LNCaP clone FGC (cell line): ENCODE results near the gene FEN1.
A peak's percentile ranks its signal among the peaks of the same experiment; 100 is the strongest.

ENCODE experiments used
- DNase-seq: peaks from one replicate; pipeline ENCODE4 v3.0.0-alpha.2; 2011; ENCODE audit warnings: low read depth
- H3K4me3 ChIP-seq: 2 replicates; pipeline ENCODE4 v1.5.1; 2011; ENCODE audit warnings: mild to moderate bottlenecking, low read depth, low read length, control low read depth
- CTCF ChIP-seq: IDR thresholded peaks from 2 replicates; pipeline ENCODE4 v1.5.1; 2012; ENCODE audit warnings: mild to moderate bottlenecking; ENCODE audit not compliant: control insufficient read depth, insufficient read depth; ENCODE audit errors: extremely low read depth

FEN1 gene

GRCh38 chr11:61784506-61784805 lies 8.3 kb upstream of the FEN1 start:
- DNase-seq: no peak
- no peak for TF ChIP-seq CTCF
- H3K4me3 ChIP-seq: no peak overlapping the region

- no peak overlapping the region for H3K4me3 ChIP-seq
- no peak for TF ChIP-seq CTCF
Measured at GRCh38 chr11:61785837-61786402, 6.8 kb upstream of the FEN1 start.

DNA sequence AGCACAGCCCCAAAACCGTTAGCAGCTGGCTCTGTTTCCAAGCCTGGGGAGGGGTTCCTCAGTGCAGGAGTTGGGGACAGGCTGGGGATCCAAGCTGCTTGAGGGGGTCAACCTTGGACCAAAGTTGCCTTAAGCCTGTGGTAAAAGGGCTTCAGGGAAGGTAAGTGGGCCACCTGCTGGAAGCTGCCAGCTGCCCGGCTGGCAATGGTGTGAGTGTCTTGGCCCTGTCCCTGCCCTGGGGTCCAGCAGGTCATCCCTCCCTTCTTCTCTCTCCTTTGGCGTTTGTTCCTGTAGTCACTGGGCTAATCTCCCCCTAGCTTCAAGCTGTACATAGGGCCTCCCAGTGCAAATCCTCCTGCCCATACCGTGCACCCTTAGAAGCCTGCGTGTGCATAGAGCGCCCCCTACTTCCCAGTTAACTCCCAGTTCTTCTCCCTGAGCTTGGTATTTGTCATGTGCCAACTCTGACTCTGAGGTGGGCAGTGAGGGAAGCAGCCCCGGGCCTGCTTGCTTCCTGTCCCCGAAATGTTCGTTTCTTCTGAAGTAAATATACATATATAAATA lies 4.7 kb upstream of the FEN1 start:
- no peak for DNase-seq
- peak; percentile 42 for TF ChIP-seq CTCF
- no peak overlapping the region for H3K4me3 ChIP-seq

More at GRCh38 chr11:61785837-61786402, 6.8 kb upstream of the FEN1 start:
- no peak for DNase-seq

DNA sequence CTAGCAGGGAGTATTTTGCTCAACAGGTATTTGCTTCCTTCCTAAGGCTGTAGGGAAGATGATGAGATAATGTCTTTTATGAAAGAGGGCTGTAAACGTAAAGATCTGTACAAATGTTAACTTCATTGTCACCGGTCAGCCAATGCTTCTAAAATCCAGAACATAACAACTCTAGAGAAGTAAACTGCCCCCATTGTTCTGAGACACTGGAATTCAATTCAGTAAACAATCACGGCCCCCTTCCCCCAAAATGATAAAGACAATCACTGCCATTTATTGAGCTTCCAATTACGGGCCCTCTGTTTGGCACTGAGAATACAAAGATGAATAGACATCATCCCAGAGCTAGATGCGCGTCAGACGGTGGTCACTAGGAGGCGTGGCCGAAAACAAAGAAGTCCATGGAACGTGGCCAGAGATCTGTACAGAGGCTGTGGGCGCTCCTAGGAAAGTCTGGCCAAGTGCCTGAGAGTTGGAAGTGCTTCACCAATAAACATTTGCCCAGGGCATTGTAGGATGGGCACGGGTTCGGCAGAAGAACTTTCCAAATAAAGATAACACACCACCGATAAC lies 888 bp upstream of the FEN1 start:
- DNase-seq: peak; percentile 67
- no peak for TF ChIP-seq CTCF
- peak overlapping the region; percentile 86 for H3K4me3 ChIP-seq

DNA sequence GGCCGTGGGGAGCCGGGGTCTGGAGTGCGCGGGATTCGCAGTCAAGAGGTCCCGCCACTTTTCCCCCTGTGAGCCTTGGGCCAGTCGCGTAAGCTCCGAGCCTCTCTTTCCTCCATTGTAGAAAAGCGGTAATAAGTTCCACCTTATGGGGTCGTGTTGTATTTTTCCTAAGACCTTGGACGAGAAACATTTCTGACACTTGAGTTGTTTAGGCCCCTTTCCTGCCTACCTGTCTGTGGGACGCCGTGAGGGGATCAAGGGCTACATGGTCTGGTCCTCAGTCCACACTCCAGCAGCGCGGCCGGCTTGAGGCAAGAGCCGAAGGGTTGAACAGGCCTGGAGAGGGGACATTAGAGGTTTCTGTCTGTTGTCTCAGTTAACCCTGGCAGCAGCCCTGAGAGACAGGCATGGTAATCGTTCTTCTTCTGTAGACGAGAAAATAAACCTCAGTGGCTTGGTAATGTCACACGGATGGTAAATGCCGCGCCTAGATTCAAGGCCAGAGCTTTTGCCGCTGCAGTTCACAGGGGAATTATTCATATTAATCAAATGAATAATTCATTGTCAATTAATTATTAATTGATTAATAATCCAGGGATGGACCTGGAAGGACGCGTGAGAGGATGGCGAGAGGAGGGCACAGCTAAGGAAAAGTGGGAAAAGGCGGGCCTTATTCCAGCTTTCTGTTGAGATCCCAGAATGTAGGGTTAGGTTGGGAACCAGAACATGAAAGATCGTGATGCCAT lies 545 bp downstream of the FEN1 start:
- DNase-seq: no peak
- peak overlapping the region; percentile 86 for H3K4me3 ChIP-seq
- TF ChIP-seq CTCF: no peak

DNA sequence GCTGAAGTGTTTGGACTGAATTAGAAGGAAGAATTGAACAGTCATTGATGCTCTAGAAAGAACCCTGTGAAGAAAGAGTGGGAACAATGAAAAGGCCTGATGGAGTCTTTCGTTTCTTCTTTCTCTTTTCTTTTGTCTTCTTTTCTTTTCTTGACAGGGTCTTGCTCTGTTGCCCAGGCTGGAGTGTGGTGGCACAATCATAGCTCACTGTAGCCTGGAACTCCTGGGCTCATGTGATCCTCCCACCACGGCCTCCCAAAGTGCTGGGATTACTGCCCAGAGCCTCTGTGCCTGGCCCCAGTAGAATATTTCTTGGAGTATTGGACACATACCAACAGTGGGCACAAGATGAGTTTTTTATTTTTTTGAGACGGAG lies 1.1 kb downstream of the FEN1 start:
- DNase-seq: no peak
- H3K4me3 ChIP-seq: peak overlapping the region; percentile 86
- TF ChIP-seq CTCF: no peak
